H1 (cell line): ENCODE data around the gene HBEGF. TPM values are rescaled to one million over a fixed set of nuclear protein-coding genes. Genes with fewer than 3 reads are reported as not detected.

Experiments
- BACH1 ChIP-seq: IDR thresholded peaks from 2 replicates; pipeline ENCODE4 v1.6.1; 2012; ENCODE audit warnings: low read length, improper control_type of control experiment
- CBX8 ChIP-seq: fragments of 300-800, 300-1000 bp; sonication (generic); IDR thresholded peaks from 2 replicates; pipeline ENCODE4 v1.7.1; 2016; ENCODE audit warnings: low read depth, low read length, borderline replicate concordance
- CEBPB ChIP-seq: IDR thresholded peaks from 2 replicates; pipeline ENCODE4 v1.6.1; 2012; ENCODE audit warnings: low read depth, low read length
- CHD1 ChIP-seq: IDR thresholded peaks from 2 replicates; pipeline ENCODE4 v1.6.1; 2012; ENCODE audit warnings: low read depth, low read length, improper control_type of control experiment
- CHD2 ChIP-seq: IDR thresholded peaks from 2 replicates; pipeline ENCODE4 v1.6.1; 2012; ENCODE audit warnings: low read length, improper control_type of control experiment
- CREB1 ChIP-seq: IDR thresholded peaks from 2 replicates; pipeline ENCODE4 v1.6.1; 2012; ENCODE audit warnings: inconsistent platforms
- E2F6 ChIP-seq: IDR thresholded peaks from 2 replicates; pipeline ENCODE4 v1.6.1; 2012; ENCODE audit warnings: inconsistent platforms
- FOSL1 ChIP-seq: IDR thresholded peaks from 2 replicates; pipeline ENCODE4 v1.6.1; 2011; ENCODE audit warnings: mild to moderate bottlenecking, low read depth, low read length, moderate library complexity; ENCODE audit not compliant: insufficient read depth
- GTF2F1 ChIP-seq: IDR thresholded peaks from 2 replicates; pipeline ENCODE4 v1.6.1; 2012; ENCODE audit warnings: low read depth, low read length, improper control_type of control experiment, borderline replicate concordance
- HDAC6 ChIP-seq: IDR thresholded peaks from one replicate; pipeline ENCODE4 v1.7.1; 2012; ENCODE audit warnings: low read depth, mild to moderate bottlenecking, inconsistent platforms, low read length, moderate library complexity
- JUN ChIP-seq: IDR thresholded peaks from 2 replicates; pipeline ENCODE4 v1.6.1; 2011; ENCODE audit warnings: low read depth, mild to moderate bottlenecking, improper control_type of control experiment, low read length
- JUND ChIP-seq: IDR thresholded peaks from 2 replicates; pipeline ENCODE4 v1.6.1; 2011; ENCODE audit warnings: mild to moderate bottlenecking, improper control_type of control experiment, low read length
- KDM4A ChIP-seq: IDR thresholded peaks from one replicate; pipeline ENCODE4 v1.7.1; 2012; ENCODE audit warnings: low read depth, mild to moderate bottlenecking, moderate library complexity, low read length, inconsistent platforms; ENCODE audit not compliant: severe bottlenecking
- KDM5A ChIP-seq: fragments of 200-600 bp; IDR thresholded peaks from 2 replicates; pipeline ENCODE4 v1.7.1; 2012; ENCODE audit warnings: mild to moderate bottlenecking, low read length, inconsistent platforms, mixed read lengths
- POLR2A ChIP-seq, 2 experiments: IDR thresholded peaks; 1 replicate in 1 of 2; 2 replicates in 1 of 2; pipeline ENCODE4 v1.6.1; 2011; ENCODE audit warnings: low read depth in 2 of 2, low read length in 2 of 2, mild to moderate bottlenecking in 2 of 2; ENCODE audit errors: control extremely low read depth in 1 of 2
- RBBP5 ChIP-seq: IDR thresholded peaks from 2 replicates; pipeline ENCODE4 v1.7.1; 2012; ENCODE audit warnings: low read depth, mild to moderate bottlenecking, inconsistent platforms, low read length, moderate library complexity, borderline replicate concordance
- SAP30 ChIP-seq: fragments of 300-600 bp; sonication (generic); IDR thresholded peaks from 2 replicates; pipeline ENCODE4 v1.7.1; 2012; ENCODE audit warnings: low read length, moderate library complexity, mild to moderate bottlenecking, inconsistent platforms; ENCODE audit not compliant: insufficient read depth, insufficient replicate concordance
- SIRT6 ChIP-seq: IDR thresholded peaks from one replicate; pipeline ENCODE4 v1.7.1; 2012; ENCODE audit warnings: low read length, inconsistent platforms
- SIX5 ChIP-seq: IDR thresholded peaks from 2 replicates; pipeline ENCODE4 v1.6.1; 2011; ENCODE audit warnings: mild to moderate bottlenecking, low read depth, low read length
- SP2 ChIP-seq: IDR thresholded peaks from 2 replicates; pipeline ENCODE4 v1.6.1; 2012; ENCODE audit warnings: mild to moderate bottlenecking, low read length, inconsistent platforms
- SRF ChIP-seq: IDR thresholded peaks from 2 replicates; pipeline ENCODE4 v1.6.1; 2011; ENCODE audit warnings: mild to moderate bottlenecking, low read depth, low read length, moderate library complexity
- TAF1 ChIP-seq: IDR thresholded peaks from 2 replicates; pipeline ENCODE4 v1.6.1; 2011; ENCODE audit warnings: mild to moderate bottlenecking, low read depth, low read length
- TAF7 ChIP-seq: optimal IDR thresholded peaks from 2 replicates; pipeline ENCODE3; 2011; ENCODE audit warnings: low read depth, mild to moderate bottlenecking, inconsistent platforms, low read length, moderate library complexity, borderline replicate concordance
- TEAD4 ChIP-seq: IDR thresholded peaks from 2 replicates; pipeline ENCODE4 v1.6.1; 2012; ENCODE audit warnings: low read depth, low read length, inconsistent platforms, mixed read lengths
- USF2 ChIP-seq: IDR thresholded peaks from 2 replicates; pipeline ENCODE4 v1.6.1; 2011; ENCODE audit warnings: low read length, improper control_type of control experiment
- polyA plus RNA-seq, 7 experiments: library from polyadenylated mRNA; depleted of rRNA in 3 of 7; stranded (reverse) in 5 of 7; unstranded in 2 of 7; fragments of >200 nt in 5 of 7; fragments of 200-250 nt in 2 of 7; gene quantifications; 1 replicate in 5 of 7; 2 replicates in 1 of 7; 4 replicates in 1 of 7; pipeline versions ENCODE4 v1.2.1 to v1.2.3, GENCODE V29; 2011 to 2013; ENCODE audit warnings: missing spikeins in 2 of 7, mixed read lengths in 2 of 7
- total RNA-seq: library from RNA; stranded (reverse); fragmentation: NEBNext Ultra II Directional; extraction: Animal tissue kit (Norgen Biotek cat#: 25700); gene quantifications from 2 replicates; pipeline ENCODE4 v1.2.1, GENCODE V29; 2021

The HBEGF gene
- total and polyA plus RNA-seq, 2 of the 8 experiments (the other 6 are each of a cell fraction or from before 2014, with no cell fraction given), result 2.4 to 2.5 TPM

- TF ChIP-seq CEBPB, result peak; percentile 76
- TF ChIP-seq TAF1, result peak; percentile 93
- no peak for TF ChIP-seq USF2
- TF ChIP-seq KDM5A, result no peak
- TF ChIP-seq SAP30, result no peak
- no peak for TF ChIP-seq SIX5
- no peak for TF ChIP-seq FOSL1
- peak; percentile 86 for TF ChIP-seq TAF7
- no peak for TF ChIP-seq JUND
- TF ChIP-seq SIRT6, result no peak
- no peak for TF ChIP-seq HDAC6
- TF ChIP-seq RBBP5, result no peak
- peak; percentile 69 for TF ChIP-seq KDM4A
- TF ChIP-seq BACH1, result no peak
- no peak for TF ChIP-seq TEAD4
- TF ChIP-seq JUN, result no peak
- TF ChIP-seq E2F6, result no peak
- TF ChIP-seq POLR2A (IDR thresholded peaks at IDR 0.05; ENCODE audit: control extremely low read depth in 1 of 2, low read depth in 2 of 2, low read length in 2 of 2), result peak; percentile 87 to 90
- TF ChIP-seq CBX8, result no peak
- no peak for TF ChIP-seq CREB1
- no peak for TF ChIP-seq SRF
- no peak for TF ChIP-seq CHD1
- no peak for TF ChIP-seq SP2
- no peak for TF ChIP-seq CHD2
- peak; percentile 54; the same call in 1 of the 2 replicates for TF ChIP-seq GTF2F1
Observed at GRCh38 chr5:140346348-140347221, at the start of gene HBEGF (continued).
